GM23338 (cell line): ENCODE measurements around the gene LSM14A. TPM values are rescaled to one million over a fixed set of nuclear protein-coding genes. Genes with fewer than 3 reads are reported as not detected.

Experiments
- CREB1 ChIP-seq: fragments of 250-450 bp; sonication (Bioruptor Pico); IDR thresholded peaks from 2 replicates; pipeline ENCODE4 v1.5.0; 2020; ENCODE audit warnings: low read depth, mild to moderate bottlenecking, moderate library complexity
- JUNB ChIP-seq: IDR thresholded peaks from one replicate; pipeline ENCODE4 v1.6.1; 2016; ENCODE audit warnings: antibody characterized with exemption; ENCODE audit not compliant: unreplicated experiment
- NANOG ChIP-seq: IDR thresholded peaks from 2 replicates; pipeline ENCODE4 v1.6.1; 2016; ENCODE audit warnings: antibody characterized with exemption, borderline replicate concordance
- polyA plus RNA-seq: library from polyadenylated mRNA; unstranded; fragments of >200 nt; fragmentation: Nextera tagmentation; extraction: Ambion mirVana; gene quantifications from 2 replicates; pipeline ENCODE4 v1.2.1, GENCODE V29; 2016
- total RNA-seq: library from RNA; depleted of rRNA; stranded (reverse); fragments of >200 nt; shearing (Covaris generic); gene quantifications from 2 replicates; pipeline ENCODE4 v1.2.3, GENCODE V29; 2014
- TF ChIP-seq, protein P1 (sequence below): fragments of 250-450 bp; sonication (Bioruptor Pico); IDR thresholded peaks from 2 replicates; pipeline ENCODE4 v1.5.0; 2020; ENCODE audit warnings: mild to moderate bottlenecking, moderate library complexity
- TF ChIP-seq, protein P2 (sequence below): IDR thresholded peaks from one replicate; pipeline ENCODE4 v1.6.1; 2018; ENCODE audit warnings: antibody characterized with exemption; ENCODE audit not compliant: unreplicated experiment
- TF ChIP-seq, protein P3 (sequence below): IDR thresholded peaks from 2 replicates; pipeline ENCODE4 v1.6.1; 2016; ENCODE audit warnings: antibody characterized with exemption

Gene LSM14A
- total and polyA plus RNA-seq, 2 experiments from 2014 or later, result 109 to 166 TPM

DNA sequence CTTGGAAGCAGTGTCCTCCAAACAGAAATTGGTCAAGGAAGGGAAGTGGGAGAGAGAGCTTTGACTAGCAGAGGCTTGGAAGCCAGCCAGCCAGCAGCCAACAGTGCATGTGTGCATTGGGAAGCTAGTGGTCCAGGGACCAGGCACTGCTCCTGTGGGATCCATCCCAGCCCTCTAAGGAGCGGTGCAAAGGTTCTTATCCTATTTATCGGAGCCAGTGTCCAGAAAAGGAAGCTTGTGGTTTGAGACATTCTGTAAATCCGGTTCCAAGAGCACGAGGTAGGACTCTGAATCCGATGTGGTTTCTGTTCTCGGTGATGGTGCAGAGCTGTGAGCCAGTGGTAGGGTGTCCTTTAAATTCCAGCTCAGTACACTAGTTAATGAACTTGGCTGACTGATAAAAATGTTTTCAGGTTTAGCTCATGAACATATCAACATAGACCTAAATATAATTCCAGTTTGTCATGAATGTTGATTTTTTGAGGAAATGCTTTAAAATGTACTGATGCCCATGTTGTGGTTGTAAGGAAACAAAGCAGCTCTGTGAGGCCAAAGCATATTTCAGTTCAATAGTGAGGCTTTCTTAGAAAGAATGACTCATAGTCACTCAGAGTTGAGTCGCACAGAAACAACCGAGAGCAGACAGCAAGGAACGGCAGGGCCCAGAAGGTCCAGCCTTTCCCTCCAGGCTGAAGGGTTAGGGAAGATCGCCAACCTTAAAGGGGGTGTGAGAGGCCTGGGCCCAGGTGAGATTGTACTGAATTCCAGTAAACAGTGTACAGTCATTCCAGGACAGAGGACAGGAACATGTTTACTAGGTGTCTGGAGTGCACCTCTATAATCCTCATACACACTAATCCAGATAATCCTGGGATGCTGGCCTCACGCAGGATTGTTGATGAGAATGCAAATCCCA is 60.5 kb downstream of the LSM14A start (continued):
- TF ChIP-seq, protein P1, sequence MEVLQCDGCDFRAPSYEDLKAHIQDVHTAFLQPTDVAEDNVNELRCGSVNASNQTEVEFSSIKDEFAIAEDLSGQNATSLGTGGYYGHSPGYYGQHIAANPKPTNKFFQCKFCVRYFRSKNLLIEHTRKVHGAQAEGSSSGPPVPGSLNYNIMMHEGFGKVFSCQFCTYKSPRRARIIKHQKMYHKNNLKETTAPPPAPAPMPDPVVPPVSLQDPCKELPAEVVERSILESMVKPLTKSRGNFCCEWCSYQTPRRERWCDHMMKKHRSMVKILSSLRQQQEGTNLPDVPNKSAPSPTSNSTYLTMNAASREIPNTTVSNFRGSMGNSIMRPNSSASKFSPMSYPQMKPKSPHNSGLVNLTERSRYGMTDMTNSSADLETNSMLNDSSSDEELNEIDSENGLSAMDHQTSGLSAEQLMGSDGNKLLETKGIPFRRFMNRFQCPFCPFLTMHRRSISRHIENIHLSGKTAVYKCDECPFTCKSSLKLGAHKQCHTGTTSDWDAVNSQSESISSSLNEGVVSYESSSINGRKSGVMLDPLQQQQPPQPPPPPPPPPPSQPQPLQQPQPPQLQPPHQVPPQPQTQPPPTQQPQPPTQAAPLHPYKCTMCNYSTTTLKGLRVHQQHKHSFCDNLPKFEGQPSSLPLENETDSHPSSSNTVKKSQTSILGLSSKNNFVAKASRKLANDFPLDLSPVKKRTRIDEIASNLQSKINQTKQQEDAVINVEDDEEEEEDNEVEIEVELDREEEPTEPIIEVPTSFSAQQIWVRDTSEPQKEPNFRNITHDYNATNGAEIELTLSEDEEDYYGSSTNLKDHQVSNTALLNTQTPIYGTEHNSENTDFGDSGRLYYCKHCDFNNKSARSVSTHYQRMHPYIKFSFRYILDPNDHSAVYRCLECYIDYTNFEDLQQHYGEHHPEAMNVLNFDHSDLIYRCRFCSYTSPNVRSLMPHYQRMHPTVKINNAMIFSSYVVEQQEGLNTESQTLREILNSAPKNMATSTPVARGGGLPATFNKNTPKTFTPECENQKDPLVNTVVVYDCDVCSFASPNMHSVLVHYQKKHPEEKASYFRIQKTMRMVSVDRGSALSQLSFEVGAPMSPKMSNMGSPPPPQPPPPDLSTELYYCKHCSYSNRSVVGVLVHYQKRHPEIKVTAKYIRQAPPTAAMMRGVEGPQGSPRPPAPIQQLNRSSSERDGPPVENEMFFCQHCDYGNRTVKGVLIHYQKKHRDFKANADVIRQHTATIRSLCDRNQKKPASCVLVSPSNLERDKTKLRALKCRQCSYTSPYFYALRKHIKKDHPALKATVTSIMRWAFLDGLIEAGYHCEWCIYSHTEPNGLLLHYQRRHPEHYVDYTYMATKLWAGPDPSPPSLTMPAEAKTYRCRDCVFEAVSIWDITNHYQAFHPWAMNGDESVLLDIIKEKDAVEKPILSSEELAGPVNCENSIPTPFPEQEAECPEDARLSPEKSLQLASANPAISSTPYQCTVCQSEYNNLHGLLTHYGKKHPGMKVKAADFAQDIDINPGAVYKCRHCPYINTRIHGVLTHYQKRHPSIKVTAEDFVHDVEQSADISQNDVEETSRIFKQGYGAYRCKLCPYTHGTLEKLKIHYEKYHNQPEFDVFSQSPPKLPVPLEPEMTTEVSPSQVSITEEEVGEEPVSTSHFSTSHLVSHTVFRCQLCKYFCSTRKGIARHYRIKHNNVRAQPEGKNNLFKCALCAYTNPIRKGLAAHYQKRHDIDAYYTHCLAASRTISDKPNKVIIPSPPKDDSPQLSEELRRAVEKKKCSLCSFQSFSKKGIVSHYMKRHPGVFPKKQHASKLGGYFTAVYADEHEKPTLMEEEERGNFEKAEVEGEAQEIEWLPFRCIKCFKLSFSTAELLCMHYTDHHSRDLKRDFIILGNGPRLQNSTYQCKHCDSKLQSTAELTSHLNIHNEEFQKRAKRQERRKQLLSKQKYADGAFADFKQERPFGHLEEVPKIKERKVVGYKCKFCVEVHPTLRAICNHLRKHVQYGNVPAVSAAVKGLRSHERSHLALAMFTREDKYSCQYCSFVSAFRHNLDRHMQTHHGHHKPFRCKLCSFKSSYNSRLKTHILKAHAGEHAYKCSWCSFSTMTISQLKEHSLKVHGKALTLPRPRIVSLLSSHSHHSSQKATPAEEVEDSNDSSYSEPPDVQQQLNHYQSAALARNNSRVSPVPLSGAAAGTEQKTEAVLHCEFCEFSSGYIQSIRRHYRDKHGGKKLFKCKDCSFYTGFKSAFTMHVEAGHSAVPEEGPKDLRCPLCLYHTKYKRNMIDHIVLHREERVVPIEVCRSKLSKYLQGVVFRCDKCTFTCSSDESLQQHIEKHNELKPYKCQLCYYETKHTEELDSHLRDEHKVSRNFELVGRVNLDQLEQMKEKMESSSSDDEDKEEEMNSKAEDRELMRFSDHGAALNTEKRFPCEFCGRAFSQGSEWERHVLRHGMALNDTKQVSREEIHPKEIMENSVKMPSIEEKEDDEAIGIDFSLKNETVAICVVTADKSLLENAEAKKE (CRISPR knock-in tag), result no peak
- TF ChIP-seq NANOG (no peak), JUNB (no peak), CREB1 (CRISPR knock-in tag) (no peak)
- TF ChIP-seq, protein P2, sequence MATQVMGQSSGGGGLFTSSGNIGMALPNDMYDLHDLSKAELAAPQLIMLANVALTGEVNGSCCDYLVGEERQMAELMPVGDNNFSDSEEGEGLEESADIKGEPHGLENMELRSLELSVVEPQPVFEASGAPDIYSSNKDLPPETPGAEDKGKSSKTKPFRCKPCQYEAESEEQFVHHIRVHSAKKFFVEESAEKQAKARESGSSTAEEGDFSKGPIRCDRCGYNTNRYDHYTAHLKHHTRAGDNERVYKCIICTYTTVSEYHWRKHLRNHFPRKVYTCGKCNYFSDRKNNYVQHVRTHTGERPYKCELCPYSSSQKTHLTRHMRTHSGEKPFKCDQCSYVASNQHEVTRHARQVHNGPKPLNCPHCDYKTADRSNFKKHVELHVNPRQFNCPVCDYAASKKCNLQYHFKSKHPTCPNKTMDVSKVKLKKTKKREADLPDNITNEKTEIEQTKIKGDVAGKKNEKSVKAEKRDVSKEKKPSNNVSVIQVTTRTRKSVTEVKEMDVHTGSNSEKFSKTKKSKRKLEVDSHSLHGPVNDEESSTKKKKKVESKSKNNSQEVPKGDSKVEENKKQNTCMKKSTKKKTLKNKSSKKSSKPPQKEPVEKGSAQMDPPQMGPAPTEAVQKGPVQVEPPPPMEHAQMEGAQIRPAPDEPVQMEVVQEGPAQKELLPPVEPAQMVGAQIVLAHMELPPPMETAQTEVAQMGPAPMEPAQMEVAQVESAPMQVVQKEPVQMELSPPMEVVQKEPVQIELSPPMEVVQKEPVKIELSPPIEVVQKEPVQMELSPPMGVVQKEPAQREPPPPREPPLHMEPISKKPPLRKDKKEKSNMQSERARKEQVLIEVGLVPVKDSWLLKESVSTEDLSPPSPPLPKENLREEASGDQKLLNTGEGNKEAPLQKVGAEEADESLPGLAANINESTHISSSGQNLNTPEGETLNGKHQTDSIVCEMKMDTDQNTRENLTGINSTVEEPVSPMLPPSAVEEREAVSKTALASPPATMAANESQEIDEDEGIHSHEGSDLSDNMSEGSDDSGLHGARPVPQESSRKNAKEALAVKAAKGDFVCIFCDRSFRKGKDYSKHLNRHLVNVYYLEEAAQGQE, result no peak
- TF ChIP-seq, protein P3, sequence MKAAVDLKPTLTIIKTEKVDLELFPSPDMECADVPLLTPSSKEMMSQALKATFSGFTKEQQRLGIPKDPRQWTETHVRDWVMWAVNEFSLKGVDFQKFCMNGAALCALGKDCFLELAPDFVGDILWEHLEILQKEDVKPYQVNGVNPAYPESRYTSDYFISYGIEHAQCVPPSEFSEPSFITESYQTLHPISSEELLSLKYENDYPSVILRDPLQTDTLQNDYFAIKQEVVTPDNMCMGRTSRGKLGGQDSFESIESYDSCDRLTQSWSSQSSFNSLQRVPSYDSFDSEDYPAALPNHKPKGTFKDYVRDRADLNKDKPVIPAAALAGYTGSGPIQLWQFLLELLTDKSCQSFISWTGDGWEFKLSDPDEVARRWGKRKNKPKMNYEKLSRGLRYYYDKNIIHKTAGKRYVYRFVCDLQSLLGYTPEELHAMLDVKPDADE, result no peak
